GM18507 (cell line): ENCODE results near the gene TM9SF4.
"Not testable (repeated sequence)": the region's sequence is repeated elsewhere in the genome, so short reads cannot be mapped to it uniquely, and the experiment has no call there.

Experiments used
- DNase-seq: peaks from one replicate; pipeline ENCODE4 v3.0.0; 2011; ENCODE audit warnings: low read depth; ENCODE audit not compliant: insufficient read length; ENCODE audit errors: extremely low spot score
- FAIRE-seq: peaks from 2 replicates; lab custom pipeline; 2011; peaks lifted over from hg19 to GRCh38; lab: Jason Lieb, UNC

Gene TM9SF4

GRCh38 chr20:32088759-32089158 lies 20.8 kb upstream of the TM9SF4 start:
- no peak for FAIRE-seq
- DNase-seq, result no peak

- FAIRE-seq (no peak), DNase-seq (no peak)
Observed at GRCh38 chr20:32089637-32090362, 19.7 kb upstream of the TM9SF4 start.

DNA sequence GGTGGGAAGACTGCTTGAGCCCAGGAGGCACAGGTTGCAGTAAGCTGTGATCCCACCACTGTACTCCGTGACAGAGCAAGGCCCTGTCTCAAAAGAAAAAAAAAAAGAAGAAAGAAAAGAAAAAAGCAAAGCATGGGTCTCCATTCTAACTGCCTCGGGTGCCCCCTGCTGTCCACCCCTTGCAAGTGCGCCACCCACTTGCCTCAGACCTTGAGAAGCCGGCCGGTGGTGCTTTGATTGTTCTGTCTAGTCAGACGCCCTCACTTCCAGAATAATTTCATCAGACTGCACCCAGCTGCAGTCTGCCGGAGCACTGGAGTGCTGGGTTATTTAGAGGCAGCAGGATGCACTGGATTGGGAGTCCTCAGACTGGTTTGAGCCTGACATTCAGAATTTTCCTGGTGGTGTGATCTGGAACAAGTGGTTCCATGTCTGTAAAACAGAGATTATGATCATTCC lies 17.6 kb upstream of the TM9SF4 start:
- FAIRE-seq (peak; percentile 76), DNase-seq (peak; percentile 30)

DNA sequence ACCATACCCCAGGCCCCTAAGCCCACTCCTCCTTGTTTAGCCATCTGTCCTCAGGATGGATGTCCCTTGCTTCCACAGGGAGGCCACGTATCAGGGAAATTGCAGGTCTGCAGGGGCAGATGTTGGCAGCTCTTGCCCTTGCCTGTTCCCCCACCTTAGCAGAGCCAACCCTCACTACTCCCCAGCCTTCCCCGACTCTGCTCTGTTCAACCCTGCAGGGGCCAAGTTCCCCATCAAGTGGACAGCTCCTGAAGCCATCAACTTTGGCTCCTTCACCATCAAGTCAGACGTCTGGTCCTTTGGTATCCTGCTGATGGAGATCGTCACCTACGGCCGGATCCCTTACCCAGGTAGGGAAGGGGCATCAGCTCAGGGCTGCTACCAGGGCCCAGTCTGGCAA lies 10.7 kb upstream of the TM9SF4 start:
- FAIRE-seq, result no peak

DNA sequence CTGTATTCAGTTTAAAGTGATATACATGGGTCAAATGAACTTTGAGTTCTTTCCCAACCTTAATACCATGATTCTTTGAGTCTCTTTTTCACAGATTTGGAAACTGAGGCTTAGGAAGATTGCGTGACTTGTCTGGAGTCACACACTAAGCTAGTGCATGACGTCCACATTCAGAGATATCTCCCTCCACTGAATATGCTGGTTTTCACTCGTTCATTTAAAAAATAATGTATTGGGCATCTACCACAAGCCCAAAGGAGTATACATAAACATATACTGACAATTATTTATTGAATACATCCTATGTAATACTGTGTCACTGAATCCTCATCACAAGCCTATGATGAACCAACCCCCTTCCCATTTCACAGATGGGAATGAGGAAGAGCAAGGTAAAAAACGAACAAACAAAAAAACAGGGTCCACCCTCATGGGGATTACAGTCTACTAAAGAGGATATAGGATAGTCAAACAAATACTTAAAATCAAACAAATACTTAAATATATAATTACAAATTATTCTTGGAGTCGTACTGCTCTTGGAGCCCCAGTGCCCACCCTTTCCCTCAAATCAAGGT lies 611 bp upstream of the TM9SF4 start:
- DNase-seq (no peak), FAIRE-seq (no peak)

More for the DNA sequence above, 10.7 kb upstream of the TM9SF4 start:
- no peak for DNase-seq

GRCh38 chr20:32110173-32110704 lies 725 bp downstream of the TM9SF4 start:
- no peak for FAIRE-seq
- no peak for DNase-seq

GRCh38 chr20:32110727-32111126 lies 1.2 kb downstream of the TM9SF4 start:
- FAIRE-seq, result no peak
- no peak for DNase-seq

- no peak for DNase-seq
- FAIRE-seq, result no peak
Observed at GRCh38 chr20:32111156-32111686, 1.7 kb downstream of the TM9SF4 start.

- no peak for FAIRE-seq
- DNase-seq, result no peak
Observed at GRCh38 chr20:32111753-32112152, 2.2 kb downstream of the TM9SF4 start.

GRCh38 chr20:32112841-32113240 lies 3.3 kb downstream of the TM9SF4 start:
- DNase-seq (no peak), FAIRE-seq (no peak)

DNA sequence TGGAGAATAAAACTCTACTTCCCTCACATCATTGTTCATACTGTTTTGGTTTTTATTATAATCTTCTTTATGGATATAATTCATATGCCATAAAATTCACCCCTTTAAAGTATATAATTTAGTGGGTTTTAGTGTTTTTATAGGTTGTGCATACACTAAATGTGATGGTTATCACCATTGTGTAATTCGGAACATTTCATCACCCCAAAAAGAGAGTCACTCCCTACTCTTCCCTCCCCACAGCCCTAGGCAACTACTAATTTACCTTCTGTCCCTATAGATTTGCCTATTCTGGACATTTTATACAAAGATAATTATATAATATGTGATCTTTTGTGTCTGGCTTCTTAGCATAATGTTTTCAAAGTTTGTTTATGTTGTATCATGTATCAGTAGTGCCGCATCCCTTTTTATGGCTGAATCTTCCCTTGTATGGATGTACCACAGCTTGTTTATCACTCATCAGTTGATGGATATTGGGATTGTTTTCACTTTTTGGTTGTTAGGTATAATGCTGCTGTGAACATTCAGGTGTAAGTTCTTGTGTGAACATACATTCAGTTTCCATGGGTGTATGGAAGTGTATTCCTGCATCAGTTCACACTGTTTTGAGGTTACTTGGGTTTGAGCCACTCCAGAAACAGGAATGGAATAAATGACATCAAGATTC lies 4.2 kb downstream of the TM9SF4 start:
- no peak for DNase-seq

GRCh38 chr20:32114305-32114960 lies 4.9 kb downstream of the TM9SF4 start:
- FAIRE-seq, result no peak
- DNase-seq, result no peak

More for the DNA sequence above, 4.2 kb downstream of the TM9SF4 start:
- FAIRE-seq, result no peak

DNA sequence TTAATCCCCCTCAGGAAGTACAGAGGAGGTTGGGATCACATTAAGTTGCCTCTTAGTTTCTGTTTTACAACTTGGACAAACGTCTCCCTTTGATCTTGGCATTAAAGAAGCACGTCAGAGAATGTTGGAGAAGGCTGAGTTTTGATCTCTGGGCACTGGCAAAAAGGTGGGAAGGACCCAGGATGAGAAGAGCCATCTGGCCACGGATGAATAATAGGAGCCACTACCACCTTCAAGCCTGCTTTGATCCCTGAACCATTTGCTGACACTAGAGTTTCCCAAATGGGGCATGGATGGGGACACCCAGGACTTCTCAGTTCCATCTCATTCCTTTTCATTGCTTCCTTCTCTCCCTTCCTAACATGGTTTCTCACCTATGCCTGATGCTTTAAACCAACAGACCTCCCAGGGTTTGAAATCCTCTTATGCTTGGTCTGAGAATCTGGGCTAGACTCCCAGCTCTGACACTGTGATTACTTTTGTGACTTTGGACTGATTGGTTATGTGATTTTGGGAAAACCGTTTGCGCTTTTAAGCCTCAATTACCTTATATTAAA lies 5.8 kb downstream of the TM9SF4 start:
- no peak for DNase-seq
- no peak for FAIRE-seq

DNA sequence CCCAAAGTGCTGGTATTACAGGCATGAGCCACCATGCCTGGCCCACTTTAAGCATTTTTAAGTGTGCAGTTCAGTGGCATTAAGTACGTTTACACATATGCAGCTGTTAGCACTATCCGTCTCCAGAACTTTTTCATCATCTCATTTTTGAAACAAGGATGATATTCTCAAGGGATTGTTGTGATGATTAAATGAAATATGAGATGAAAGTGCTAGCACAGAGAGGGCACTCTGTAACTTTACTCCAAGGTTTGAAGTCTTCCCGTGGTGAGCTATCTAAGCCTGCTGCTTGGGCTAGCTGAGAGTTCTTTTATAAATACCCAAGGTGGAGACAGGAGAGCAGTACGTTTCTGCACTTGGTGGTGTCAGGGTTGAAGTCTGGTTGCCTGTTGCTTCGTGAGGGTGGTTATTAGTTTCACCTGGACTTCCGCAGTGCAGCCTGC lies 6.6 kb downstream of the TM9SF4 start:
- no peak for DNase-seq

DNA sequence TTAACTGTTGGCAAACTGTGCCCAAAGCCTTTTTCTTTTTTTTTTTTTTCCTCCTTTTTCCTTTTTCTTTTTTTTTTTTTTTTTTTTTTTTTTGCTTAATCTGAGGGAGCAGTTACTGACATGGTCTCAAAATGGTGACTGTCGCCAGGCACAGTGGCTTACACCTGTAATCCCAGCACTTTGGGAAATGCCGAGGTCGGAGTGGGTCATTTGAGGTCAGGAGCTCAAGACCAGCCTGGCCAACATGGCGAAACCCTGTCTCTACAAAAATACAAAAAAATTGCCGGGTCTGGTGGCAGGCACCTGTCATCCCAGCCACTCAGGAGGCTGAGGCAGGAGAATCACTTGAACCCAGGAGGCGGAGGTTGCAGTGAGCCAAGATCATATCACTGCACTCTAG lies 7.3 kb downstream of the TM9SF4 start:
- not testable (repeated sequence) for FAIRE-seq

More for the DNA sequence above, 6.6 kb downstream of the TM9SF4 start:
- FAIRE-seq, result no peak

DNA sequence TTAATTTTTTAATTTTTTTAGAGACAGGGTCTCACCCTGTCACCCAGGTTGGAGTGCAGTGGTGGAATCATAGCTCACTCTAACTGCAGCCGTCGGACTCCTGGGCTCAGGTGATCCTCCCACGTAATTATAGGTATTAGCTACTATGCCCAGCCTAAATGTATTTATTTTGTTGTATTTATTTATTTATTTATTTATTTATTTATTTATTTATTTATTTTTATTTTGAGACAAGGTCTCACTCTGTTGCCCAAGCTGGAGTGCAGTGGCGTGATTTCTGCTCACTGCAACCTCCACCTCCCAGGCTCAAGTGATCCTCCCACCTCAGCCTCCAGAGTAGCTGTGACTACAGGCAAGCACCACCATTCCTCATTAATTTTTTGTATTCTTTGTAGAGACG lies 8.9 kb downstream of the TM9SF4 start:
- not testable (repeated sequence) for FAIRE-seq, DNase-seq

More for the DNA sequence above, 7.3 kb downstream of the TM9SF4 start:
- DNase-seq, result not testable (repeated sequence)

- FAIRE-seq (no peak), DNase-seq (no peak)
Observed at GRCh38 chr20:32119734-32120133, 10.2 kb downstream of the TM9SF4 start.

DNA sequence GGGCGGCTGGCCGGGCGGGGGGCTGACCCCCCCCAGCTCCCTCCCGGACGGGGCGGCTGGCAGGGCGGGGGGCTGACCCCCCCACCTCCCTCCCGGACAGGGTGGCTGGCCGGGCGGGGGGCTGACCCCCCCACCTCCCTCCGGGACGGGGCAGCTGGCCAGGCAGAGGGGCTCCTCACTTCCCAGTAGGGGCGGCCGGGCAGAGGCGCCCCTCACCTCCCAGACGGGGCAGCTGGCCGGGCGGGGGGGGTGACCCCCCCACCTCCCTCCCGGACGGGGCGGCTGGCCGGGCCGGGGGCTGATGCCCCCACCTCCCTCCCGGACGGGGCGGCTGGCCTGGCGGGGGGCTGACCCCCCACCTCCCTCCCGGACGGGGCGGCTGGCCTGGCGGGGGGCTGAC lies 12.4 kb downstream of the TM9SF4 start:
- not testable (repeated sequence) for DNase-seq, FAIRE-seq

DNA sequence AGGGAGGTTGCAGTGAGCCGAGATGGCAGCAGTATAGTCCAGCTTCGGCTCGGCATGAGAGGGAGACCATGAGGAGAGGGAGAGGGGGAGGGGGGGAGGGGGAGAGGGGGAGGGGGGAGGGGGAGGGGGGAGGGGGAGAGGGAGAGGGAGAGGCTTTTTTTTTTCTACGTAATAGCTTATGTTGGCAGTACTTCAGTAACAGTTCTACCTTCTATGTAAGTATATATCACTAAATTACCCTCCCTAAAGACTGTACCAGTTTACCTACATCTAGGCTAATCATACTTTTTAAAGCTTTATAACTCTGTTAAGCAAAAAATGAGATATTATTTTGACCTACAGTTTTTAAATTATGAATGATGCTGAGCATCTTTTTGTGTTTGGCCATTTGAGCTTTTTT lies 13.6 kb downstream of the TM9SF4 start:
- FAIRE-seq (no peak), DNase-seq (no peak)
